ENCODE data around the gene SARS1.

DNA sequence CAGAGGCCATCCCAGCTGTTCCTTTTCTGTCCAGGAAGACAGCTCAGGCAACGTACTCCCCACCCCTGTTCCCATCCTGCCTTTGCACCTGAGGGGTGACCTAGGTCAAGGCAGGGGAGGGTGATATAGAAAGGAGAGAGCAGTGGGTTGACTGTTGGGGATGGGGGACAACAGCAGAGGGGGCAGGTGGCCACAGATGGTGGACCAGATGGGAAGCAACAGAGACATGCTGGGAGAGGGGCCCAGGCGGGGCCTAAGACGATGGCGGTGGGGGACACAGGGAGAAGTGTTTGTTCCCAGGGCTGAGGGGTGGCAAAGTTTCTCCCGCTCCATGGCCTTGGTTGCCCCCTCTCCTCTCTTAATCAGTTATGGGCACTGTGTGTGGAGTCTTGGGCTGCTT lies 42.0 kb downstream of the SARS1 start:
- TF ChIP-seq, protein P1, sequence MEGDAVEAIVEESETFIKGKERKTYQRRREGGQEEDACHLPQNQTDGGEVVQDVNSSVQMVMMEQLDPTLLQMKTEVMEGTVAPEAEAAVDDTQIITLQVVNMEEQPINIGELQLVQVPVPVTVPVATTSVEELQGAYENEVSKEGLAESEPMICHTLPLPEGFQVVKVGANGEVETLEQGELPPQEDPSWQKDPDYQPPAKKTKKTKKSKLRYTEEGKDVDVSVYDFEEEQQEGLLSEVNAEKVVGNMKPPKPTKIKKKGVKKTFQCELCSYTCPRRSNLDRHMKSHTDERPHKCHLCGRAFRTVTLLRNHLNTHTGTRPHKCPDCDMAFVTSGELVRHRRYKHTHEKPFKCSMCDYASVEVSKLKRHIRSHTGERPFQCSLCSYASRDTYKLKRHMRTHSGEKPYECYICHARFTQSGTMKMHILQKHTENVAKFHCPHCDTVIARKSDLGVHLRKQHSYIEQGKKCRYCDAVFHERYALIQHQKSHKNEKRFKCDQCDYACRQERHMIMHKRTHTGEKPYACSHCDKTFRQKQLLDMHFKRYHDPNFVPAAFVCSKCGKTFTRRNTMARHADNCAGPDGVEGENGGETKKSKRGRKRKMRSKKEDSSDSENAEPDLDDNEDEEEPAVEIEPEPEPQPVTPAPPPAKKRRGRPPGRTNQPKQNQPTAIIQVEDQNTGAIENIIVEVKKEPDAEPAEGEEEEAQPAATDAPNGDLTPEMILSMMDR (IDR thresholded peaks at IDR 0.05; ENCODE audit: borderline replicate concordance, extremely low read depth, low read length, poor library complexity, severe bottlenecking) = no peak
- TF ChIP-seq EZH2 (IDR thresholded peaks at IDR 0.05; ENCODE audit: borderline replicate concordance, low read depth, low read length, severe bottlenecking) = no peak

All from DND-41 (cell line).